Hematopoietic multipotent progenitor cell treated with erythropoietin and hydrocortisone succinate and interleukin-3 and kit ligand, for 15 days (in vitro differentiated cells): ENCODE results near the gene PLGRKT.
"Not testable (repeated sequence)": the region's sequence is repeated elsewhere in the genome, so short reads cannot be mapped to it uniquely, and the experiment has no call there.

ENCODE experiments used
- DNase-seq: peaks from one replicate; pipeline ENCODE4 v3.0.0-alpha.2; 2015; ENCODE audit warnings: low spot score

The PLGRKT gene

GRCh38 chr9:5452286-5452609 is 14.5 kb upstream of the PLGRKT start:
- DNase-seq: no peak

- peak; percentile 77 for DNase-seq
Observed at GRCh38 chr9:5450359-5451091, 12.8 kb upstream of the PLGRKT start, which contains the start of gene CD274. CD274 (plus strand) TSS chr9:5450542; CDS start chr9:5456114, 5,572 bp downstream.

- no peak for DNase-seq
Observed at GRCh38 chr9:5449521-5450358, 12.0 kb upstream of the PLGRKT start.

- no peak for DNase-seq
Observed at GRCh38 chr9:5448461-5449435, 11.0 kb upstream of the PLGRKT start.

GRCh38 chr9:5448016-5448415 is 10.3 kb upstream of the PLGRKT start:
- DNase-seq: no peak

GRCh38 chr9:5447337-5447736 is 9.6 kb upstream of the PLGRKT start:
- DNase-seq: no peak

- DNase-seq: no peak
Observed at GRCh38 chr9:5446451-5447236, 8.9 kb upstream of the PLGRKT start.

GRCh38 chr9:5445886-5446285 is 8.2 kb upstream of the PLGRKT start:
- no peak for DNase-seq

- not testable (repeated sequence) for DNase-seq
Observed at GRCh38 chr9:5445096-5445495, 7.4 kb upstream of the PLGRKT start.

GRCh38 chr9:5443850-5444249 is 6.1 kb upstream of the PLGRKT start:
- no peak for DNase-seq

GRCh38 chr9:5442400-5443011 is 4.8 kb upstream of the PLGRKT start:
- DNase-seq: peak; percentile 47

GRCh38 chr9:5441043-5441442 is 3.3 kb upstream of the PLGRKT start:
- DNase-seq: no peak

- no peak for DNase-seq
Observed at GRCh38 chr9:5440426-5440825, 2.7 kb upstream of the PLGRKT start.

- DNase-seq: no peak
Observed at GRCh38 chr9:5438301-5439162, 807 bp upstream of the PLGRKT start.

GRCh38 chr9:5436441-5436840 is 1.3 kb downstream of the PLGRKT start:
- no peak for DNase-seq

- DNase-seq: no peak
Observed at GRCh38 chr9:5435912-5436311, 1.8 kb downstream of the PLGRKT start.

- DNase-seq: not testable (repeated sequence)
Observed at GRCh38 chr9:5433841-5434810, 3.6 kb downstream of the PLGRKT start.

- DNase-seq: not testable (repeated sequence)
Observed at GRCh38 chr9:5433328-5433727, 4.4 kb downstream of the PLGRKT start.

GRCh38 chr9:5432890-5433289 is 4.8 kb downstream of the PLGRKT start:
- DNase-seq: not testable (repeated sequence)
